Pancreas (tissue), 10 donors: ENCODE results near the gene EIF2B1. TPM values are rescaled to one million over a fixed set of nuclear protein-coding genes. Genes with fewer than 3 reads are reported as not detected.

Source experiments
- ATAC-seq, 4 donors: fragments of 200-7000 bp; cut with Tn5 transposase; one replicate each; pipeline versions ENCODE4 v1.8.0 to v1.9.1; 2020; ENCODE audit warnings: mild to moderate bottlenecking in 4 of 4, moderate library complexity in 4 of 4
- DNase-seq, 6 donors: peaks; one replicate each; pipeline ENCODE4 v3.0.0-alpha.2; 2020
- FAIRE-seq: peaks from 2 replicates; lab custom pipeline; 2012; peaks lifted over from hg19 to GRCh38; lab: Jason Lieb, UNC
- H3K27ac ChIP-seq, 4 donors: fragments of 200-600 bp; sonication (generic); 1 replicate in 3 of 4; 2 replicates in 1 of 4; pipeline versions ENCODE4 v1.5.0 to v1.8.0; 2020
- H3K27me3 ChIP-seq, 4 donors: fragments of 200-600 bp; one replicate each; pipeline ENCODE4 v1.8.0; 2021
- H3K36me3 ChIP-seq, 3 donors: fragments of 200-600 bp; sonication (generic) in 1 of 3; one replicate each; pipeline versions ENCODE4 v1.5.0 to v1.8.0; 2020 to 2021
- H3K4me1 ChIP-seq, 3 donors: fragments of 200-600 bp; one replicate each; pipeline ENCODE4 v1.8.0; 2021
- H3K4me3 ChIP-seq, 4 donors: fragments of 200-600 bp; sonication (generic) in 2 of 4; one replicate each; pipeline versions ENCODE4 v1.5.0 to v1.8.0; 2020 to 2021
- H3K9me3 ChIP-seq, 4 donors: fragments of 200-600 bp; one replicate each; pipeline ENCODE4 v1.8.0; 2021
- CTCF ChIP-seq, 4 donors: fragments of 200-600 bp; sonication (generic) in 3 of 4; IDR thresholded peaks; one replicate each; pipeline versions ENCODE4 v1.5.0 to v1.8.0; 2021; ENCODE audit warnings: antibody characterized with exemption in 4 of 4
- WGBS, 2 donors: extraction: QIAGEN DNeasy Blood & Tissue Kit; methylation state at CpG; one replicate each; pipeline ENCODE4 v1.1.7; 2013; 5-methylcytosine and 5-hydroxymethylcytosine counted together
- intact Hi-C, 3 donors: fragments of 100-400 bp; cut with DNase I; formaldehyde crosslinking; loops; one replicate each; pipeline versions ENCODE4 v1.11.1 to v1.14.2; 2022
- polyA plus RNA-seq, 2 donors: library from polyadenylated mRNA; stranded (reverse); fragments of 200-250 nt; gene quantifications; one replicate each; pipeline ENCODE4 v1.2.3, GENCODE V29; 2013
- total RNA-seq, 6 donors: library from RNA; stranded (reverse); fragmentation: NEBNext Ultra II Directional in 4 of 6; extraction: Animal tissue kit (Norgen Biotek cat#: 25700) in 4 of 6; gene quantifications; one replicate each; pipeline versions ENCODE4 v1.2.1 to v1.2.4, GENCODE V29; 2021 to 2023
- donor health status: healthy with polysubstance abuse.
- donor health status: DM: no; HTN: no; CAD: no; lungs with moderate emphysema.
- donor health status: DM: no; HTN: no; CAD: no.
- donor health status: control.
- donor health status: control.
- donor health status: Bipolar disorder and iron deficiency.
- donor health status: DM: yes; HTN: yes; CAD: no.
- donor health status: DM: no; HTN: no; CAD: no.
- donor health status: DM: no; HTN: no; CAD: no.
- donor health status: DM: yes; HTN: yes; CAD: no.

Gene EIF2B1
- total and polyA plus RNA-seq, 8 donors: 15.6 to 28.6 (median 22.8) TPM

GRCh38 chr12:123578243-123578642, 55.2 kb downstream of the EIF2B1 start:
- intact Hi-C loops: no loop called here
- FAIRE-seq (no peak), ATAC-seq (no peak), DNase-seq (no peak)
- WGBS, 2 donors: 89 to 91% methylated on average over 3 of the region's 3 CpGs
- Histone ChIP-seq H3K36me3 (no peaks in the 10 kb centered on the region), H3K27me3 (no peaks in the 10 kb centered on the region), H3K9me3 (no peaks in the 10 kb centered on the region), H3K4me1 (peaks cover 0 to 10% (median 8%) of the 10 kb centered on the region in 3 donors), H3K4me3 (no peak overlapping the region), H3K27ac (no peak overlapping the region)
- no peak for TF ChIP-seq CTCF (IDR thresholded peaks at IDR 0.05)

- no peaks in the 10 kb centered on the region for H3K27me3 ChIP-seq
- intact Hi-C loops: no loop called here
- H3K27ac ChIP-seq: no peak overlapping the region
- DNase-seq: no peak
- no peaks in the 10 kb centered on the region for H3K36me3 ChIP-seq
- no peak overlapping the region for H3K4me3 ChIP-seq
- no peak for ATAC-seq
- no peak for TF ChIP-seq CTCF (IDR thresholded peaks at IDR 0.05)
- 81 to 88% methylated on average over 1 of the region's 1 CpG for WGBS, 2 donors
- H3K4me1 ChIP-seq: no peaks in the 10 kb centered on the region
- H3K9me3 ChIP-seq: no peaks in the 10 kb centered on the region
- FAIRE-seq: no peak
Observed at GRCh38 chr12:123576611-123577010, 56.9 kb downstream of the EIF2B1 start.

- no peaks in the 10 kb centered on the region for H3K9me3 ChIP-seq
- intact Hi-C loops: no loop called here
- ATAC-seq (no peak), FAIRE-seq (no peak), DNase-seq (no peak)
- no peak overlapping the region for H3K4me3 ChIP-seq
- H3K27ac ChIP-seq: no peak overlapping the region
- no peaks in the 10 kb centered on the region for H3K36me3 ChIP-seq
- no peaks in the 10 kb centered on the region for H3K27me3 ChIP-seq
- H3K4me1 ChIP-seq: no peaks in the 10 kb centered on the region
- no peak for TF ChIP-seq CTCF (IDR thresholded peaks at IDR 0.05)
- WGBS, 2 donors: 18 to 22% methylated on average over 4 of the region's 4 CpGs
Observed at GRCh38 chr12:123573870-123574269, 59.6 kb downstream of the EIF2B1 start.

DNA sequence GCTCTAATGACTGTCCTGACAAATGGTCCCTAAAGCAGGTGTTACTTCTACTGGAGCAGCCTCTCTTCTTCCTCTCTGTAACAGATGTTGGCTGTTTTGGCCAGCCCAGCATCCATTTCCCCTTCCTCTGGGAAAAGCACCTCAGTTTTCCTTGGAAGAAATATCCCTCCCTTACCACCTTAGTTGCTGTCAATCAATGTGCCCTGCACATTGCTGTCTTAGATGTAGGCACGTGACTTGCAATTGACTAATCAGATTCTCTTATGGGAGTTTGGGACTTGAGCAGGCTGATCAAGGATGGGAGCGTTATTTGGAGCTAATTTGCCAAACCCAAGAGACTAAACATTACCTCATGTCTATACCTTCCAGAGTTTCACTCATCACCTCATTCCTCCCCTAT, 61.1 kb downstream of the EIF2B1 start:
- intact Hi-C loops: no loop called here
- no peaks in the 10 kb centered on the region for H3K27me3 ChIP-seq
- no peak for ATAC-seq

More for the DNA sequence above, 61.1 kb downstream of the EIF2B1 start:
- Histone ChIP-seq H3K9me3 (no peaks in the 10 kb centered on the region), H3K4me3 (no peak overlapping the region), H3K27ac (no peak overlapping the region), H3K4me1 (no peaks in the 10 kb centered on the region), H3K36me3 (no peaks in the 10 kb centered on the region)
- 48 to 53% methylated on average over 2 of the region's 2 CpGs for WGBS, 2 donors
- DNase-seq (no peak), FAIRE-seq (no peak)
- TF ChIP-seq CTCF (IDR thresholded peaks at IDR 0.05): no peak
